Peyer's patch (tissue), 4 donors: ENCODE results near the gene STRIP1. TPM values are rescaled to one million over a fixed set of nuclear protein-coding genes. Genes with fewer than 3 reads are reported as not detected.

Source experiments
- DNase-seq, 3 donors: peaks; one replicate each; pipeline ENCODE4 v3.0.0-alpha.2; 2017 to 2019
- H3K27ac ChIP-seq, 4 donors: fragments of 200-600 bp; sonication (generic); one replicate each; pipeline ENCODE4 v1.5.1; 2016 to 2019
- H3K27me3 ChIP-seq, 2 donors: fragments of 200-600 bp; sonication (generic); one replicate each; pipeline ENCODE4 v1.5.1; 2019
- H3K36me3 ChIP-seq, 3 donors: fragments of 200-600 bp; sonication (generic); one replicate each; pipeline ENCODE4 v1.5.1; 2016 to 2019
- H3K4me1 ChIP-seq, 4 donors: fragments of 200-600 bp; sonication (generic); one replicate each; pipeline ENCODE4 v1.5.1; 2016 to 2019
- H3K4me3 ChIP-seq, 4 donors: fragments of 200-600 bp; sonication (generic); 1 replicate in 3 of 4; 2 replicates in 1 of 4; pipeline ENCODE4 v1.5.1; 2016 to 2019; ENCODE audit warnings: mild to moderate bottlenecking in 1 of 4
- H3K9me3 ChIP-seq, 4 donors: fragments of 200-600 bp; sonication (generic); one replicate each; pipeline ENCODE4 v1.5.1; 2016 to 2019; ENCODE audit warnings: mild to moderate bottlenecking in 1 of 4
- CTCF ChIP-seq, 6 experiments: fragments of 450-650 bp in 4 of 6; fragments of 200-600 bp in 2 of 6; sonication (generic) in 1 of 6; IDR thresholded peaks; one replicate each; pipeline ENCODE4 v1.5.1; 2017 to 2019; ENCODE audit warnings: antibody characterized with exemption in 6 of 6, mild to moderate bottlenecking in 3 of 6, moderate library complexity in 1 of 6
- POLR2A ChIP-seq, 2 donors: fragments of 450-650 bp; IDR thresholded peaks; one replicate each; pipeline ENCODE4 v1.5.1; 2017; ENCODE audit warnings: antibody characterized with exemption in 2 of 2, mild to moderate bottlenecking in 2 of 2, moderate library complexity in 2 of 2
- total RNA-seq, 4 donors: library from RNA; depleted of rRNA; stranded (reverse); fragments of >200 nt; gene quantifications; one replicate each; pipeline ENCODE4 v1.1.0, GENCODE V29; 2016

Gene STRIP1
- total RNA-seq, 4 donors from 2014 or later: 25.6 to 117 (median 95.1) TPM

DNA sequence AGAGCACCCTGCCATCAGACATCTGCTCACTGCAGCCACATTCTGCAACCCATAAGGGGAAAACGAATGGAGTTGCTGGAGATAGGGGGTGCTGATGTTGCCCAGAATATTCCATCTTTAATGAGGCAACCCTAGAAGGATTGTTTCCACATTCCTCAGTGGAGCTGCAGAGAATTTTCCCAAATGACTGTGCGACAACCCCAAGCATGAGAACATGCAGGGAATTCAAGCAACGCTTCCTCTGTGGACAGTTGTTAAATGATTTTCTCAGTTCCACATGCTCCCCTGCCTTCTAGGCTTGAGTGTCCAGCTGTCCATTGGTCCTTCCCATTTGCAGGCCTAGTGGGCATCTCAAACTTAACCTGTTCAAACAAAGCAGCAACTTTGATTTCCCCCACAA lies 57.4 kb downstream of the STRIP1 start:
- no peak for DNase-seq
- TF ChIP-seq POLR2A (IDR thresholded peaks at IDR 0.05) (no peak), CTCF (IDR thresholded peaks at IDR 0.05) (no peak)
- H3K36me3 ChIP-seq: no peaks in the 10 kb centered on the region
- no peaks in the 10 kb centered on the region for H3K9me3 ChIP-seq
- H3K4me3 ChIP-seq: no peak overlapping the region
- H3K27ac ChIP-seq: no peak overlapping the region
- H3K27me3 ChIP-seq: no peaks in the 10 kb centered on the region
- no peaks in the 10 kb centered on the region for H3K4me1 ChIP-seq

- DNase-seq: no peak
- Histone ChIP-seq H3K4me3 (no peak overlapping the region), H3K9me3 (no peaks in the 10 kb centered on the region), H3K27me3 (no peaks in the 10 kb centered on the region), H3K36me3 (no peaks in the 10 kb centered on the region), H3K27ac (no peak overlapping the region), H3K4me1 (no peaks in the 10 kb centered on the region)
- TF ChIP-seq CTCF (IDR thresholded peaks at IDR 0.05): no peak
- no peak for TF ChIP-seq POLR2A (IDR thresholded peaks at IDR 0.05)
These were observed 58.6 kb downstream of the STRIP1 start for GRCh38 chr1:110092991-110093390.

DNA sequence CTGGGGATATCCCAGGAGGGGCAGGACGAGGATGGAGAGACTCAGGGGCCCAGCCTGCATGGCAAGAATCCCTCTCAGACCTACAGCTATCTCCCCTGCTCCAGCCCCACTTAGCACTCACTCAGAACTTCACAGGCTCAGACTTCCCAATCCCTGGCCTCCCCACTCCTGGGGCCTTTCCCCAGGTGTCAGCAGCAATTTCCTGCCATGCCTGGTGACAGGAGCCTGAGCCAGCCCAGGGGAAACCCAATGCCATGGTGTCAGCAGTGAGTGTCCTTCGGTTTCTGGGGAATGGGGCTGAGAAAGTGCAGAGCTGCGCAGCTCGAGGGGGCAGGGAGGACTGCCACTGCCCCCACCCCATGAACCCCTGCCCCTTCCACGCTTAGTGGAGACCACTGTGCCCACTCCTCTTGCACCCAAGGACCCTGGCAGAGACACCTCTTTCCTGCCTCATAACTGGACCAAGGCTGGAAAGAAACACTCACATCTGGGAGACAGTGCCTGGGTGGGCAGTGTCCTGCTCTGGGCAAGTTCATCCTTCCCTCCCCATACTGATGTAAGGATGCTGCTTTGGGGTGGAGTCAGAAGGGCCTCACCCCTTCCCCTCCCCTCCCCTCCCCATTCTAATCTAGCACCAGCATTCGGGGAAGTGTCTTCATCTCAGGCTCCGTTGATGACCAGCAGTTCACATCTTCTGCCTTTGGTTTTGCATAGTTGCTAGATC lies 60.7 kb downstream of the STRIP1 start:
- no peaks in the 10 kb centered on the region for H3K9me3 ChIP-seq
- DNase-seq: no peak
- no peaks in the 10 kb centered on the region for H3K36me3 ChIP-seq
- no peak overlapping the region for H3K27ac ChIP-seq
- no peak for TF ChIP-seq POLR2A (IDR thresholded peaks at IDR 0.05)
- H3K4me3 ChIP-seq: no peak overlapping the region
- H3K4me1 ChIP-seq: no peaks in the 10 kb centered on the region
- no peaks in the 10 kb centered on the region for H3K27me3 ChIP-seq

DNA sequence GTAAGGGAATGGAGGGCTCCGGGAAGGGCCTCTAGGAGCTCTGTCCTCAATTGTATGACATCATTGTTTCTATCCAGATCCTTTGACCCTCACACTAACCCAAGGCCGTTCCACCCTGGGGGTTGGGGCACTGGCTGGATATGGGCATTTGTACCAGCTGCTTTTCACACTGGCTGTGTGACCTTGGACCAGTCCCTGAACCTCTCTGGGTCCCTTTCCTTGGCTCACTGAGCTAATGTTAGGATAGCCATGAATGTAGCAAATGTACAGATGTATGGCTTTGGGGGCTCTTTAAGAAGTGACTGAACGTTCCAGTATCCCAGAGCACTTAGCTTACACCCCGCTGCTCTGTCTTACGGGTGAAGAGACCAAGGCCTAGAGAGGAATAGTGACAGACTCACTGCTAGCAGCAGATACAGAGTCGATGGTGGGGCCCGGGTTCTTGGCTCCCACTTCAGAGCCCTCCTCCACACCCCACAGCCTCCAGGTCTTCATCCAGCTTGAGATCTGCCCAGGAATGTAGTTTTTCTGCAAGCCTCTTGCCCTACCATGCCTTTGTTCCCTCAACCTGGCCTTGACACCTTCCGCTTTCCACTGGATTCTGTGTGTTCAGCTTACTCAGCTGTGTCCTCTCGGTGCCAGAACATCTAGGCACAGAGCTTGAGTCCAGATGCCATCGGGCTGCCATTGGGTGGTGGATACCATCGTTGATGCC lies 63.2 kb downstream of the STRIP1 start:
- DNase-seq: no peak
- Histone ChIP-seq H3K27ac (no peak overlapping the region), H3K4me3 (no peak overlapping the region), H3K36me3 (no peaks in the 10 kb centered on the region), H3K27me3 (no peaks in the 10 kb centered on the region), H3K4me1 (no peaks in the 10 kb centered on the region), H3K9me3 (no peaks in the 10 kb centered on the region)
- TF ChIP-seq POLR2A (IDR thresholded peaks at IDR 0.05) (no peak), CTCF (IDR thresholded peaks at IDR 0.05) (no peak)

DNA sequence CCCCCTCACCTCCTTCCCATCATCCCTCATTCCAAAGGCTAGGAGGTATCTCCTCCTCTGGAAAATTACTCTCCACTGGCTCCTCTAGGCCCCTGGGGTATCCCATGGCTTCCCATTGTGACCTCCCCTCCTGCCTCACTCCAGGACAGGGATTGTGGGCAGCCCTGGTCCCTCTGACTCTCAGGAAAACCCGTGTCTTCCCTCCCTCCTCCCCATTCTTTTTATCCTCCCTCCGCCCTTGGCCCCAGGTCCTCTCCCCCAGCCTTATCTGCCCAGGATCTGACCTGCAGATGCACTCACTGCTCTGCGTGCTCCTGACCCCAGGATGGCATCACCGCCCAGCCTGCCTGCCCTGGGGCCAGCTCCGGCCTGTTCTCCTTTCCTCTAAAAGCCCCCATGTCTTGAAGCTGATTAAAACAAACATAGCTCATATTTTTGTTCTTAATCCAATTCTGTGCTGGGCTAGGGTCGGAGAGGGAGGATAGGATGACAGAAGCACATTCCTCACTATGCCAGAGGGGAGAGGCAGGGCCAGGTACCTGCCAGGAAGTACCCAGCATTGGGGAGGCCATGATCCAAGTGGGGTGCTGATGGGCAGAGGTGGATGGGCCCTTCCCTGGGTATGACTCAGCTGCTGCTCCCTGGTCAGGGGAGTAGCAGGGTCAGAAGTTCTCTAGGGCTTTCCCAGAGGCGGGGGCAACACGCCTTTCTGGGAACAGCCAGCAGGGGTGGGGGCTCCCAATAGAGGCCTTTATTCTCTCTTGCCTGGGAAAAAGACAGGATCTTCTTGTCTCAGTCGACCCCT lies 64.0 kb downstream of the STRIP1 start:
- Histone ChIP-seq H3K27me3 (no peaks in the 10 kb centered on the region), H3K36me3 (no peaks in the 10 kb centered on the region), H3K27ac (no peak overlapping the region), H3K9me3 (no peaks in the 10 kb centered on the region), H3K4me3 (no peak overlapping the region), H3K4me1 (no peaks in the 10 kb centered on the region)
- no peak for DNase-seq
- TF ChIP-seq POLR2A (IDR thresholded peaks at IDR 0.05) (no peak), CTCF (IDR thresholded peaks at IDR 0.05) (no peak)

- DNase-seq: no peak
- Histone ChIP-seq H3K9me3 (no peaks in the 10 kb centered on the region), H3K27me3 (no peaks in the 10 kb centered on the region), H3K4me3 (no peak overlapping the region), H3K4me1 (no peaks in the 10 kb centered on the region), H3K36me3 (no peaks in the 10 kb centered on the region), H3K27ac (no peak overlapping the region)
- TF ChIP-seq CTCF (IDR thresholded peaks at IDR 0.05) (no peak), POLR2A (IDR thresholded peaks at IDR 0.05) (no peak)
These were observed 65.9 kb downstream of the STRIP1 start for GRCh38 chr1:110100335-110100734.
